Type B pancreatic cell (in vitro differentiated cells): Measurements from ENCODE around the gene EIF2B1. TPM values are rescaled to one million over a fixed set of nuclear protein-coding genes. Genes with fewer than 3 reads are reported as not detected.
A peak's percentile ranks its signal among the peaks of the same experiment; 100 is the strongest.

ENCODE experiments used
- DNase-seq: peaks from one replicate; pipeline ENCODE4 v3.0.0; 2021; ENCODE audit warnings: mixed read lengths; ENCODE audit not compliant: unreplicated experiment; ENCODE audit errors: extremely low spot score
- H3K27ac Mint-ChIP-seq: 2 replicates; pipeline ENCODE4 v1.8.0; 2021; ENCODE audit warnings: mild to moderate bottlenecking, mixed read lengths
- H3K27me3 Mint-ChIP-seq: 2 replicates; pipeline ENCODE4 v1.8.0; 2021; ENCODE audit warnings: mixed read lengths
- H3K36me3 Mint-ChIP-seq: 2 replicates; pipeline ENCODE4 v1.8.0; 2021; ENCODE audit warnings: mixed read lengths
- H3K4me1 Mint-ChIP-seq: one replicate; pipeline ENCODE4 v1.8.0; 2021; ENCODE audit warnings: mixed read lengths; ENCODE audit not compliant: unreplicated experiment
- H3K4me3 Mint-ChIP-seq: 2 replicates; pipeline ENCODE4 v1.8.0; 2021; ENCODE audit warnings: mild to moderate bottlenecking, mixed read lengths
- H3K9me3 Mint-ChIP-seq: 2 replicates; pipeline ENCODE4 v1.8.0; 2021; ENCODE audit warnings: mixed read lengths
- total RNA-seq: library from RNA; stranded (reverse); gene quantifications from 2 replicates; pipeline ENCODE4 v1.2.1, GENCODE V29; 2021; ENCODE audit warnings: low replicate concordance
- TF ChIP-seq, protein P1 (sequence below): fragments of 200-600 bp; sonication (generic); conservative IDR thresholded peaks from 2 replicates; pipeline ENCODE4 v1.5.0; 2021; ENCODE audit warnings: antibody characterized with exemption, mild to moderate bottlenecking

The EIF2B1 gene
- total RNA-seq, 1 donor from 2014 or later, result 49.9 TPM

DNA sequence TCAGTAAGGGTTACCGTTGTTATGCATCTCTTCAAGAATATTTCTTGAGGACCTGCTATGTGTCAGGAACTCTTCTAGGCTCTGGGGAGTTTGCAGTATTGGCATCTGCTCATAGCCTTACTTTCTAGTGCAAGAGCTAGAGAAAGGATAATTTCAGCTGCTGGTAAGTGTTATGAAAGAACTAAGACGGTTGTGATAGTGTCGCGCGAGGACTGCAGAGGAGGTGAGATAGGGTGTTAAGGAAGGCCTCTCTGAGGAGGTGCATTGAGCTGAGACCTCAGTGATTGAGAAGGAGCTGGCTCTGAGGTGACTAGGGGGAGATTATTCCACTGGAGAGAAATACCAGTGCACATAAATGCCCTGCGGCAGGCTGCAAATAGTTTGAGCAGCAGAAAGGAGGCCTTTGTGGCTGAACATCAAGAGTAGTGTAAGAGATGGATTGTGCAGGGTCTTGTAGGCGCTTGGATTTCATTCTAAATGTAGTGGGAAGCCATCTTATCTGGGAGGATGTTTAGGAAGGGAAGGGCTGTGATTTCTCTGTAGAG lies 30.8 kb downstream of the EIF2B1 start:
- Mint-ChIP-seq H3K36me3 (peaks cover 14% of the 10 kb centered on the region), H3K27ac (peak overlapping the region; percentile 87), H3K9me3 (no peaks in the 10 kb centered on the region), H3K4me1 (peaks cover 17% of the 10 kb centered on the region), H3K27me3 (no peaks in the 10 kb centered on the region), H3K4me3 (peak overlapping the region; percentile 89)
- DNase-seq, result no peak
- TF ChIP-seq, protein P1, sequence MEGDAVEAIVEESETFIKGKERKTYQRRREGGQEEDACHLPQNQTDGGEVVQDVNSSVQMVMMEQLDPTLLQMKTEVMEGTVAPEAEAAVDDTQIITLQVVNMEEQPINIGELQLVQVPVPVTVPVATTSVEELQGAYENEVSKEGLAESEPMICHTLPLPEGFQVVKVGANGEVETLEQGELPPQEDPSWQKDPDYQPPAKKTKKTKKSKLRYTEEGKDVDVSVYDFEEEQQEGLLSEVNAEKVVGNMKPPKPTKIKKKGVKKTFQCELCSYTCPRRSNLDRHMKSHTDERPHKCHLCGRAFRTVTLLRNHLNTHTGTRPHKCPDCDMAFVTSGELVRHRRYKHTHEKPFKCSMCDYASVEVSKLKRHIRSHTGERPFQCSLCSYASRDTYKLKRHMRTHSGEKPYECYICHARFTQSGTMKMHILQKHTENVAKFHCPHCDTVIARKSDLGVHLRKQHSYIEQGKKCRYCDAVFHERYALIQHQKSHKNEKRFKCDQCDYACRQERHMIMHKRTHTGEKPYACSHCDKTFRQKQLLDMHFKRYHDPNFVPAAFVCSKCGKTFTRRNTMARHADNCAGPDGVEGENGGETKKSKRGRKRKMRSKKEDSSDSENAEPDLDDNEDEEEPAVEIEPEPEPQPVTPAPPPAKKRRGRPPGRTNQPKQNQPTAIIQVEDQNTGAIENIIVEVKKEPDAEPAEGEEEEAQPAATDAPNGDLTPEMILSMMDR, result no peak

DNA sequence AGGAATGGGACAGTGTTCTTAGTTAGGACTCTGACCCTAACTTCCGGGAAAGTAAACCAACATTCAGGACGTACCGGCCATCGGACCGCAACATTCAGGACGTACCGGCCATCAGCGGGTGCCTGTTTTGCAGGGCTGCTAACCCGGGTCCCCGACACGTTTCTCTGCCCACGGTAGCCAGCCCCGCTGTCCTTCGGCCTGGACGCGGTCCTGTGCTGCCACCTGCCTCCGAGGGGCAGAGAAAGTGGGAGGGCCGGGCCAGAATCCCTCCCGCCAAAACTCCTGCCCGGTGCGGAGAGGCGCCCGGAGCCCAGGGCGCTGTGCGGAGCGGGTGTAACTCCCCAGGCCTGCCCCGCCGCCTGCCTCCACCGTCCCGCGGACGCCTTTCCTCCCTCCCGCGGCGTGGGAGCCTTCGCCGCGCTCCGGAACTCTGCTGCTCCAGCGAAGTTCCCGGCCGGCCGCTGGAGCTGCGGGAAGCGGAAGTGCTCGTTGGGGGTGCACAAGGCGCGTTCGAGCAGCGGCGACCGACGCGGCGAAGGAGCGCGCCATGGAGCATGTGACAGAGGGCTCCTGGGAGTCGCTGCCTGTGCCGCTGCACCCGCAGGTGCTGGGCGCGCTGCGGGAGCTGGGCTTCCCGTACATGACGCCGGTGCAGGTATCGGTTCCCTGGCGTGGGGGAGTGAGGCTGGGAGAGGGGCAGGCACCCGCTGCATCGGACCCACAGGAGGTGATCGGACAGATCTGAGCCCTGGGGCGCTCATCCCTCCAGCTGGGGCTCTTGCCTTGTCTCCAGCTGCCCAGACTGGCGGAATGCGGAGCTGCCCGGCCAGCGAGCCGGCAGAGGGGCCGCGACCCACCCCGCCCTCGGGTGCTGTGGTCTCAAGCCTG lies 31.6 kb downstream of the EIF2B1 start, which contains the start of gene DDX55:
DDX55 (plus strand) TSS at position 498 of the 888 bp plus-strand sequence; CDS start at position 548, 50 bp downstream.
- Mint-ChIP-seq H3K4me3 (peak within 1 kb of the TSS; percentile 89), H3K27ac (peak within 1 kb of the TSS; percentile 87), H3K9me3 (no peaks in the 10 kb centered on the region)

DNA sequence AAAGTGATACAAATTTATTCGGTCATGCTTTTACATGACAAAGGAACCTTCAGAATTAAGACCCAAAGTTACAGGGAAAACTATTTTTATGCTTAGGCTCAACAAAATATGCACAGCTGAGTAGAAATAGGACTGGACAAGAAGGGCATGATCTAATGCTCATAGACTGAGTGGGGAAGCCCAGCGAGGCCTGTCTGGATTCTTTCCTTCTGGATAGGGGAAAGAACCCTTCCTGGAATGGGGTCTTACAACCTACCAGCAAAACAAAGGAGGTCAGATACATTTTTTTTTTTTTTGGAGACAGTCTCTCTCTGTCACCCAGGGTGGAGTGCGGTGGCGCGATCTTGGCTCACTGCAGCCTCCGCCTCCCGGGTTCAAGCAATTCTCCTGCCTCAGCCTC lies 33.8 kb downstream of the EIF2B1 start:
- H3K4me3 Mint-ChIP-seq, result peak overlapping the region; percentile 64
- H3K4me1 Mint-ChIP-seq, result peaks cover 13% of the 10 kb centered on the region
- no peaks in the 10 kb centered on the region for H3K9me3 Mint-ChIP-seq
- peaks cover 7% of the 10 kb centered on the region for H3K36me3 Mint-ChIP-seq
- H3K27me3 Mint-ChIP-seq, result no peaks in the 10 kb centered on the region
- TF ChIP-seq, protein P1, result no peak
- peak overlapping the region; percentile 1 for H3K27ac Mint-ChIP-seq
- no peak for DNase-seq

More for the DNA sequence above, 31.6 kb downstream of the EIF2B1 start, which contains the start of gene DDX55:
- TF ChIP-seq, protein P1, result peak; percentile 66
- no peaks in the 10 kb centered on the region for H3K27me3 Mint-ChIP-seq
- peak; percentile 87 for DNase-seq
- peaks cover 10% of the 10 kb centered on the region for H3K36me3 Mint-ChIP-seq
- H3K4me1 Mint-ChIP-seq, result peaks cover 16% of the 10 kb centered on the region

DNA sequence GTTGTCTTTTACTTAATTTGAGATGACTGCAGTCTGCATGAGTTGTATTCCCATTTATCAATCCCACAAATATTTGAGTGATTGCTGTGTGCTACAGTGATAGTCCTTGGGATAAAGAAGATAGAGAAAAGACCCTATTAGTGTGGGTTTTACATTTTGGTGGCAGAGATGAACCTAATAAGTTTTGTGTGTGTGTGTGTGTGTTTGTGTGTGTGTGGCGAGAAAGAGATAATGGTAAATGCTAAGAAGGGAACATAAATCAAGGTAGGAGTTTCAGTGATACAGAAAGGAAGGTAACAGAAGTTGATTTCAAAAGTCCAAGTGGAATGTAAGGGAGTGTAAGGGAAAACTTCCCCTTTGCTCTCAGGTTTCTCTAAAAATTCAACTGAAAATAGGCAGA lies 34.2 kb downstream of the EIF2B1 start:
- TF ChIP-seq, protein P1, result no peak
- Mint-ChIP-seq H3K27me3 (no peaks in the 10 kb centered on the region), H3K36me3 (peaks cover 7% of the 10 kb centered on the region)

DNA sequence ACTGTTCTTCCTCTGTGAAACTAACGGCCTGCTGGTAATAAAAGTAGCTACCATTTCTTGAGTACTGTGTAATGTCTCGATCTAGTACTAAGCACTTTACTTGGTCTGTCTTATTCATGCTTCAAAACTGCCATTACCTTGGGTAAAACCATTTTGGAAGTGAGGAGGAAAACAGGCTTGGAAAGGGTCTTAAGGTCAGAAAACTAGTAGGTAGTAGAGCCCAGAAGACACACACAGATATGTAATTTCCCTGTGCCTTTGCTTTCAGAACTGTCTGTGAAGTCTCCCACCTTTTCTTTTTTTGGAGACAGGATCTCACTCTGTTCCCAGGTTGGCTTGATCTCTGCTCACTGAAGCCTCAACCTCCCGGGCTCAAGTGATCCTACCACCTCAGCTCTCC lies 35.0 kb downstream of the EIF2B1 start:
- DNase-seq, result no peak
- H3K4me1 Mint-ChIP-seq, result peaks cover 13% of the 10 kb centered on the region
- no peak overlapping the region for H3K27ac Mint-ChIP-seq
- no peaks in the 10 kb centered on the region for H3K27me3 Mint-ChIP-seq
- TF ChIP-seq, protein P1, result no peak
- H3K36me3 Mint-ChIP-seq, result peaks cover 7% of the 10 kb centered on the region
- H3K4me3 Mint-ChIP-seq, result no peak overlapping the region
- H3K9me3 Mint-ChIP-seq, result no peaks in the 10 kb centered on the region

More for the DNA sequence above, 34.2 kb downstream of the EIF2B1 start:
- peak overlapping the region; percentile 1 for H3K27ac Mint-ChIP-seq
- peaks cover 13% of the 10 kb centered on the region for H3K4me1 Mint-ChIP-seq
- no peaks in the 10 kb centered on the region for H3K9me3 Mint-ChIP-seq
- no peak for DNase-seq
- peak overlapping the region; percentile 64 for H3K4me3 Mint-ChIP-seq
